Measurements from ENCODE around the gene EXOC7. TPM values are rescaled to one million over a fixed set of nuclear protein-coding genes. Genes with fewer than 3 reads are reported as not detected.

Gene EXOC7
- total RNA-seq, 3 donors from 2014 or later (not counting 1 experiment from before 2014, with no cell fraction given), result 130 to 149 (median 142) TPM

- Histone ChIP-seq H3K27ac (ENCODE audit: low read length) (no peak overlapping the region), H3K9me3 (ENCODE audit: control insufficient read depth, insufficient read depth, low read length) (no peaks in the 10 kb centered on the region), H3K27me3 (ENCODE audit: control insufficient read depth, insufficient read depth, low read length) (no peaks in the 10 kb centered on the region), H3K36me3 (ENCODE audit: control insufficient read depth, insufficient read depth, low read length) (peaks cover 80% of the 10 kb centered on the region), H3K4me3 (ENCODE audit: low read length) (no peak overlapping the region), H3K4me1 (ENCODE audit: control insufficient read depth, insufficient read depth, low read length) (no peaks in the 10 kb centered on the region)
- no peak for TF ChIP-seq CTCF (IDR thresholded peaks at IDR 0.05)
- Mint-ChIP-seq H3K4me3 (no peak overlapping the region), H3K9me3 (no peaks in the 10 kb centered on the region), H3K4me1 (peaks cover 0 to 14% of the 10 kb centered on the region in 2 donors), H3K36me3 (peaks cover 27% of the 10 kb centered on the region), H3K27ac (no peak overlapping the region), H3K27me3 (ENCODE audit: low read depth in 2 of 2) (no peaks in the 10 kb centered on the region)
- WGBS (ENCODE audit: insufficient coverage), result 97% methylated on average over 4 of the region's 4 CpGs
- intact Hi-C loops (cut with micrococcal nuclease), result no loop called here
- DNase-seq, result no peak
- no peak for ATAC-seq
Observed at GRCh38 chr17:76054112-76054476, 49.5 kb downstream of the EXOC7 start.

- Histone ChIP-seq H3K27me3 (ENCODE audit: control insufficient read depth, insufficient read depth, low read length) (no peaks in the 10 kb centered on the region), H3K4me1 (ENCODE audit: control insufficient read depth, insufficient read depth, low read length) (no peaks in the 10 kb centered on the region), H3K36me3 (ENCODE audit: control insufficient read depth, insufficient read depth, low read length) (peaks cover 79% of the 10 kb centered on the region), H3K4me3 (ENCODE audit: low read length) (no peak overlapping the region), H3K27ac (ENCODE audit: low read length) (no peak overlapping the region), H3K9me3 (ENCODE audit: control insufficient read depth, insufficient read depth, low read length) (no peaks in the 10 kb centered on the region)
- peaks cover 0 to 15% of the 10 kb centered on the region in 2 donors for H3K4me1 Mint-ChIP-seq
- H3K4me3 Mint-ChIP-seq, result no peak overlapping the region
- no peak for DNase-seq
- no peaks in the 10 kb centered on the region for H3K27me3 Mint-ChIP-seq (ENCODE audit: low read depth in 2 of 2)
- intact Hi-C loops (cut with micrococcal nuclease), result no loop called here
- H3K9me3 Mint-ChIP-seq, result no peaks in the 10 kb centered on the region
- ATAC-seq, result no peak
- no peak for TF ChIP-seq CTCF (IDR thresholded peaks at IDR 0.05)
- peaks cover 27% of the 10 kb centered on the region for H3K36me3 Mint-ChIP-seq
- no peak overlapping the region for H3K27ac Mint-ChIP-seq
- 94% methylated on average over 15 of the region's 17 CpGs for WGBS (ENCODE audit: insufficient coverage)
Observed at GRCh38 chr17:76053246-76054111, 50.1 kb downstream of the EXOC7 start.

- Histone ChIP-seq H3K4me1 (ENCODE audit: control insufficient read depth, insufficient read depth, low read length) (no peaks in the 10 kb centered on the region), H3K36me3 (ENCODE audit: control insufficient read depth, insufficient read depth, low read length) (peaks cover 76% of the 10 kb centered on the region), H3K27me3 (ENCODE audit: control insufficient read depth, insufficient read depth, low read length) (no peaks in the 10 kb centered on the region), H3K4me3 (ENCODE audit: low read length) (no peak overlapping the region), H3K27ac (ENCODE audit: low read length) (no peak overlapping the region), H3K9me3 (ENCODE audit: control insufficient read depth, insufficient read depth, low read length) (no peaks in the 10 kb centered on the region)
- Mint-ChIP-seq H3K9me3 (no peaks in the 10 kb centered on the region), H3K36me3 (peaks cover 35% of the 10 kb centered on the region), H3K4me3 (no peak overlapping the region), H3K27ac (peak overlapping the region in 1 of 2 donors; percentile 22), H3K4me1 (peaks cover 0 to 15% of the 10 kb centered on the region in 2 donors), H3K27me3 (ENCODE audit: low read depth in 2 of 2) (no peaks in the 10 kb centered on the region)
- DNase-seq, result no peak
- no peak for ATAC-seq
- TF ChIP-seq CTCF (IDR thresholded peaks at IDR 0.05), result no peak
- intact Hi-C loops (cut with micrococcal nuclease), result no loop called here
- WGBS (ENCODE audit: insufficient coverage), result 95% methylated on average over 4 of the region's 6 CpGs
Observed at GRCh38 chr17:76051561-76051960, 52.0 kb downstream of the EXOC7 start.

All from natural killer cell (primary cell).